PC-3 (cell line): ENCODE results near the gene G6PD. TPM values are rescaled to one million over a fixed set of nuclear protein-coding genes. Genes with fewer than 3 reads are reported as not detected.
"Not testable (repeated sequence)": the region's sequence is repeated elsewhere in the genome, so short reads cannot be mapped to it uniquely, and the experiment has no call there.

ENCODE experiments used
- ATAC-seq: fragments of 200-7000 bp; cut with Tn5 transposase; 2 replicates; pipeline ENCODE4 v1.9.1; 2020; ENCODE audit warnings: mild to moderate bottlenecking, moderate library complexity
- BruUV-seq: library from RNA; stranded (reverse); fragments of 400-500 nt; replicated peaks from 2 replicates; lab custom pipeline; 2021; lab: Mats Ljungman, UMichigan
- CTCF ChIA-PET: fragments of 300-600 bp; sonication (Branson Sonifier 250); formaldehyde crosslinking; loops from one replicate; lab custom pipeline; 2022; ENCODE audit warnings: antibody characterized with exemption; lab: Charles Lee
- POLR2A ChIA-PET: fragments of 300-600 bp; sonication (Branson Sonifier 250); formaldehyde crosslinking; loops from one replicate; lab custom pipeline; 2022; ENCODE audit warnings: antibody characterized with exemption; ENCODE audit not compliant: unreplicated experiment; lab: Charles Lee
- DNase-seq: peaks from one replicate; pipeline ENCODE4 v3.0.0-alpha.2; 2015
- H2AFZ ChIP-seq: fragments of 300-600 bp; sonication (generic); 2 replicates; pipeline ENCODE4 v1.6.0; 2016; ENCODE audit warnings: antibody characterized with exemption, low read length
- H3F3A ChIP-seq: fragments of 300-600 bp; sonication (generic); one replicate; pipeline ENCODE4 v1.6.0; 2017; ENCODE audit warnings: antibody characterized with exemption, low read length, control low read depth, mild to moderate bottlenecking; ENCODE audit not compliant: unreplicated experiment
- H3K27ac ChIP-seq: fragments of 300-600 bp; sonication (generic); 2 replicates; pipeline ENCODE4 v1.5.1; 2016; ENCODE audit warnings: mild to moderate bottlenecking, low read length
- H3K27me3 ChIP-seq: fragments of 300-600 bp; sonication (generic); 2 replicates; pipeline ENCODE4 v1.6.1; 2016; ENCODE audit warnings: low read length, mixed read lengths
- H3K36me3 ChIP-seq: fragments of 300-600 bp; sonication (generic); 2 replicates; pipeline ENCODE4 v1.6.1; 2016; ENCODE audit warnings: low read depth, mixed run types, low read length, mixed read lengths
- H3K4me1 ChIP-seq: fragments of 300-600 bp; sonication (generic); 2 replicates; pipeline ENCODE4 v1.5.1; 2016; ENCODE audit warnings: low read length; ENCODE audit not compliant: insufficient read depth
- H3K4me2 ChIP-seq: fragments of 300-600 bp; sonication (generic); 2 replicates; pipeline ENCODE4 v1.6.0; 2016; ENCODE audit warnings: low read length
- H3K4me3 ChIP-seq: fragments of 300-600 bp; sonication (generic); 2 replicates; pipeline ENCODE4 v1.5.1; 2016; ENCODE audit warnings: mild to moderate bottlenecking, low read length, mixed read lengths
- H3K79me2 ChIP-seq: fragments of 300-600 bp; sonication (generic); 2 replicates; pipeline ENCODE4 v1.6.1; 2017; ENCODE audit warnings: low read length, mixed read lengths
- H3K9ac ChIP-seq: fragments of 300-600 bp; sonication (generic); 2 replicates; pipeline ENCODE4 v1.6.0; 2016; ENCODE audit warnings: mild to moderate bottlenecking, low read length
- H3K9me2 ChIP-seq: fragments of 300-600 bp; sonication (generic); replicated peaks from 2 replicates; pipeline ENCODE4 v1.6.1; 2016; ENCODE audit warnings: mixed run types, low read length, mixed read lengths
- H3K9me3 ChIP-seq: fragments of 300-600 bp; sonication (generic); 2 replicates; pipeline ENCODE4 v1.6.1; 2016; ENCODE audit warnings: low read length, mixed read lengths
- H4K20me1 ChIP-seq: fragments of 300-600 bp; sonication (generic); 2 replicates; pipeline ENCODE4 v1.6.1; 2016; ENCODE audit warnings: low read length, mixed read lengths
- intact Hi-C: fragments of 100-400 bp; cut with micrococcal nuclease; formaldehyde crosslinking; loops from 2 replicates; pipeline ENCODE4 v1.9.0; 2023
- total RNA-seq: library from RNA; depleted of rRNA; stranded (reverse); fragments of >200 nt; gene quantifications from 2 replicates; pipeline ENCODE4 v1.2.3, GENCODE V29; 2014

The G6PD gene
- total RNA-seq, 1 experiment from 2014 or later = 121 TPM

DNA sequence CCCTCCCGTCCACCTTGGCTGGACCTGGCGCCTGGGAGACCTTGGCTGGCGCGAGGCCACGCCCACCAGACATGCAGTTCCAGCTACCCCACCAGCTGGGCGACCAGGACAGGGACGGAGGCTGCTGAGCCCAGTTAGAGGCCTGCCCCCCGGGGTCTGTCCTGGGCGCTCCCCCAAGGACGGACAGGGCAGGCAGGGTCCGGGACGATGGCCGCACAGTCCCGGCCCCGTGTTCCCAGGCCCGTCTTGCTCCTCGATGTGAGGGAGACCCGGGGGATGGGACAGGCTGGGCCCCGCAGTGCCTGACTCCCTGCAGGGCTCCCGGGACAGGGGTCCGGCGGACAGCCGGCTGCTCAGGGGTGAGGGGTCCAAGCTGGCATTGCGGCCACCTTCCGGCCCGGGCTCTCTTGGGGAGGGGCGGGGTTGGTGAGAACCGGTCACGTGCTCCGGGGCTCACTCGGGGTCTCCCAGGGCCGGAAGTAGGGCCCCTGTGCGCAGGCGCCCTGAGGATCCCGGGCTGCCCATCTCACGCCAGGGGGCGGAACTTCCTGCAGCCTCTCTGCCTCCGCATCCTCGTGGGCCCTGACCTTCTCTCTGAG lies 38.0 kb upstream of the G6PD start, which contains the start of gene CTAG1A:
CTAG1A (plus strand) TSS at position 549 of the 599 bp plus-strand sequence. CDS start 74 bp downstream, outside the sequence.
- H3F3A ChIP-seq, H3K4me2 ChIP-seq, H3K27me3 ChIP-seq, H2AFZ ChIP-seq, H3K36me3 ChIP-seq, H3K4me1 ChIP-seq, H3K9me2 ChIP-seq, DNase-seq, intact Hi-C loops, POLR2A ChIA-PET, H4K20me1 ChIP-seq, H3K4me3 ChIP-seq, H3K27ac ChIP-seq, H3K79me2 ChIP-seq, H3K9me3 ChIP-seq, ATAC-seq, H3K9ac ChIP-seq, CTCF ChIA-PET, BruUV-seq: not testable (repeated sequence)

- H3K79me2 ChIP-seq, intact Hi-C loops, H3K9ac ChIP-seq, H3K27ac ChIP-seq, H3K4me3 ChIP-seq, H3K4me2 ChIP-seq, BruUV-seq, H3K27me3 ChIP-seq, DNase-seq, H3K4me1 ChIP-seq, H3F3A ChIP-seq, CTCF ChIA-PET, H3K9me2 ChIP-seq, H4K20me1 ChIP-seq, H3K36me3 ChIP-seq, H2AFZ ChIP-seq, H3K9me3 ChIP-seq, POLR2A ChIA-PET: not testable (repeated sequence)
- ATAC-seq = peak; percentile 78
These were observed 36.3 kb upstream of the G6PD start for GRCh38 chrX:154582994-154583393.

DNA sequence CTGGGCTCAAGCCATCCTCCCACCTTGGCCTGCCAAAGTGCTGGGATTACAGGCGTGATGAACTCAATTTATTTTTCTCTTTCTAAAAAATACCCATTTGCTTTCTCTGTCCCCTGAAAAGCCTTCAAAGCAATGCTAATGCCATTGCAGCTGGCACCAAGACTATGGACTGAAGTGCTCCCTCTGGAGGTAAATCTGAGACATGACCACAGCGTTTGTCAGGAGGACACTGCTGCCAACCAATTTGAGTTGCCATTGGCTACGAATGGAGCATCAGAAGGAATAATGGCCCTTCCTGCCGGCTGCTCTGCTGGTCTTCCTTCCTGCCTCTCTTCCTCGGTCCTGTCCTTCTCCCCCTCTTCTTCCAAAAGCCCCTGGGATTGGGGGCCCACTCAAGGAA lies 28.4 kb upstream of the G6PD start:
- BruUV-seq, H3K4me3 ChIP-seq, H3K9me2 ChIP-seq, H3K9me3 ChIP-seq, H3K4me2 ChIP-seq, intact Hi-C loops, H2AFZ ChIP-seq, H3K27me3 ChIP-seq, DNase-seq, H3K36me3 ChIP-seq, H3K79me2 ChIP-seq, H4K20me1 ChIP-seq, H3K9ac ChIP-seq, H3K27ac ChIP-seq, H3K4me1 ChIP-seq, H3F3A ChIP-seq, CTCF ChIA-PET, POLR2A ChIA-PET: not testable (repeated sequence)
- peak; percentile 68 for ATAC-seq

- CTCF ChIA-PET, H3K9me3 ChIP-seq, H3K27ac ChIP-seq, H4K20me1 ChIP-seq, H2AFZ ChIP-seq, ATAC-seq, H3K9me2 ChIP-seq, H3K4me1 ChIP-seq, H3F3A ChIP-seq, H3K27me3 ChIP-seq, H3K4me2 ChIP-seq, POLR2A ChIA-PET, intact Hi-C loops, DNase-seq, H3K9ac ChIP-seq, H3K79me2 ChIP-seq, H3K4me3 ChIP-seq, H3K36me3 ChIP-seq, BruUV-seq: not testable (repeated sequence)
These were observed 26.4 kb upstream of the G6PD start for GRCh38 chrX:154573061-154573460.

DNA sequence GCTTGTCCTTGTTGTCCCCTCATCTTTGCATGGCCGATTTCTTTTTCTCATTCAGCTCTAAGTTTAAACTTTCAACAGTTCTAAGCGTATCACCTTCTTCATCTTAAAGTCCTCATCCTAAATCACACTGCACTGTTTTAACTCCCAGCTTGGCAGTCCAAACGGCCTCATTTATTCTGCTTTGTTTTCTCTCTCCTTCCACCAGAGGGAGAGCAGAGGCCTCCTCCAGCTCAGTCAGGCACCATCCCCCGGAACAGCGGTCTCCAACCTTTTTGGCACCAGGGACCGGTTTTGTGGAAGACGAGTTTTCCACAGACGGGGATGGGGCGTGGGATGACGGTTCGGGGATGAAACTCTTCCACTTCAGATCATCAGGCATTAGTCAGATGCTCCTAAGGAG lies 23.7 kb upstream of the G6PD start:
- H3K4me2 ChIP-seq, H3K36me3 ChIP-seq, DNase-seq, H3K9me2 ChIP-seq, H3K27ac ChIP-seq, H3K79me2 ChIP-seq, H3K9me3 ChIP-seq, H3K9ac ChIP-seq, intact Hi-C loops, POLR2A ChIA-PET, H3K27me3 ChIP-seq, H3K4me1 ChIP-seq, H3K4me3 ChIP-seq, BruUV-seq, H4K20me1 ChIP-seq, CTCF ChIA-PET, H3F3A ChIP-seq, H2AFZ ChIP-seq: not testable (repeated sequence)
- ATAC-seq = peak; percentile 65

DNA sequence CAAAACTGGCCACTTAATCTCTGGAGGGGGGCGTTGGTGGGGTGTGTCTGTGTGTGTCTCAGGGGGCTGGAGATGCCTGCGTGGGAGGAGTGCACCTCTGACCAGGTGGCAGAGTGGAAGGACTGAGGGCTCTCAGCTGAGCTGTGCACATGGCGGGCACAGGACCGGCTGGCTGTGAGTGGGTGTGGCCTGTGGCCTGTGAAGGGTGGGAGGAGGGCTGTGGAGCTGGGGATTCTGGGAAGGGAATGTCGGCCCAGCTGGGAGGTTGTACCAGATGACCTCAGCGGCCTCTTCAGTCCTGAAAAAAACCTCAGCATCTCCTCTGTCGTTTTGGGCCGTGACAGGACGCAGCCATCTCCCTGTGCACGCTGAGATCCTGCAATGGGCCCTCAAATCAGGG lies 15.6 kb upstream of the G6PD start:
- H3K79me2 ChIP-seq, H4K20me1 ChIP-seq, H3K4me3 ChIP-seq, H3K4me2 ChIP-seq, H3K4me1 ChIP-seq, H3K9me2 ChIP-seq, H2AFZ ChIP-seq, POLR2A ChIA-PET, H3K36me3 ChIP-seq, H3F3A ChIP-seq, H3K27me3 ChIP-seq, intact Hi-C loops, H3K9ac ChIP-seq, CTCF ChIA-PET, DNase-seq, ATAC-seq, H3K9me3 ChIP-seq, BruUV-seq, H3K27ac ChIP-seq: not testable (repeated sequence)

GRCh38 chrX:154560326-154560725 lies 13.7 kb upstream of the G6PD start:
- ATAC-seq, POLR2A ChIA-PET, intact Hi-C loops, CTCF ChIA-PET, DNase-seq, BruUV-seq, H3K27me3 ChIP-seq, H3K9me2 ChIP-seq, H3K9ac ChIP-seq, H3K27ac ChIP-seq, H3K4me2 ChIP-seq, H3K4me1 ChIP-seq, H3K79me2 ChIP-seq, H3K4me3 ChIP-seq, H3K9me3 ChIP-seq, H2AFZ ChIP-seq, H3F3A ChIP-seq, H3K36me3 ChIP-seq, H4K20me1 ChIP-seq: not testable (repeated sequence)
